CD4-positive, CD25-positive, alpha-beta regulatory T cell (primary cell): ENCODE measurements around the gene CD46. TPM values are rescaled to one million over a fixed set of nuclear protein-coding genes. Genes with fewer than 3 reads are reported as not detected.
A peak's percentile ranks its signal among the peaks of the same experiment; 100 is the strongest.

Experiments used
- ATAC-seq, 2 donors: fragments of 150-1000 bp; cut with Tn5 transposase; one replicate each; pipeline ENCODE4 v1.10.0; 2021; ENCODE audit warnings: low read depth in 2 of 2, moderate number of reproducible peaks in 2 of 2, moderate library complexity in 1 of 2
- DNase-seq, 3 donors: peaks; one replicate each; pipeline versions ENCODE4 v3.0.0 to v3.0.0-alpha.2; 2012 to 2022; ENCODE audit warnings: mixed read lengths in 1 of 3
- H3K27ac ChIP-seq: one replicate; pipeline ENCODE4 v1.7.0; 2013; ENCODE audit warnings: mild to moderate bottlenecking, low read length; ENCODE audit not compliant: insufficient read depth, poor library complexity, severe bottlenecking
- H3K27me3 ChIP-seq: one replicate; pipeline ENCODE4 v1.7.0; 2013; ENCODE audit warnings: low read length; ENCODE audit not compliant: control insufficient read depth, insufficient read depth
- H3K36me3 ChIP-seq: one replicate; pipeline ENCODE4 v1.7.0; 2013; ENCODE audit warnings: mild to moderate bottlenecking, low read length, moderate library complexity; ENCODE audit not compliant: control insufficient read depth, insufficient read depth
- H3K4me1 ChIP-seq: 2 replicates; pipeline ENCODE4 v1.7.0; 2013; ENCODE audit warnings: mild to moderate bottlenecking, low read length; ENCODE audit not compliant: insufficient read depth, control insufficient read depth, poor library complexity, severe bottlenecking
- H3K4me3 ChIP-seq: one replicate; pipeline ENCODE4 v1.7.0; 2013; ENCODE audit warnings: low read depth, mild to moderate bottlenecking, low read length, moderate library complexity
- H3K9me3 ChIP-seq, 2 experiments: 1 replicate in 1 of 2; 2 replicates in 1 of 2; pipeline ENCODE4 v1.7.0; 2013; ENCODE audit warnings: low read length in 2 of 2, mild to moderate bottlenecking in 1 of 2, moderate library complexity in 1 of 2; ENCODE audit not compliant: control insufficient read depth in 2 of 2
- H3K27ac Mint-ChIP-seq, 3 donors: one replicate each; pipeline ENCODE4 v1.8.0; 2020 to 2022; ENCODE audit warnings: mild to moderate bottlenecking in 3 of 3, mixed read lengths in 3 of 3, moderate library complexity in 2 of 3
- H3K27me3 Mint-ChIP-seq: one replicate; pipeline ENCODE4 v1.8.0; 2022; ENCODE audit warnings: mild to moderate bottlenecking, mixed read lengths
- H3K36me3 Mint-ChIP-seq: one replicate; pipeline ENCODE4 v1.8.0; 2020; ENCODE audit warnings: mixed read lengths
- H3K4me1 Mint-ChIP-seq, 4 donors: one replicate each; pipeline ENCODE4 v1.8.0; 2020 to 2022; ENCODE audit warnings: mixed read lengths in 4 of 4, mild to moderate bottlenecking in 1 of 4
- H3K4me3 Mint-ChIP-seq, 4 donors: one replicate each; pipeline ENCODE4 v1.8.0; 2020 to 2022; ENCODE audit warnings: mild to moderate bottlenecking in 4 of 4, mixed read lengths in 4 of 4, moderate library complexity in 3 of 4
- H3K9me3 Mint-ChIP-seq, 7 donors: one replicate each; pipeline ENCODE4 v1.8.0; 2020 to 2022; ENCODE audit warnings: mixed read lengths in 7 of 7, mild to moderate bottlenecking in 3 of 7, moderate library complexity in 2 of 7
- polyA plus RNA-seq, 4 donors: library from polyadenylated mRNA; unstranded; fragments of 300-500 nt; fragmentation: Illumina TruSeq; gene quantifications; one replicate each; pipeline ENCODE4 v1.2.3, GENCODE V29; 2021
- total RNA-seq: library from RNA; stranded (reverse); gene quantifications from one replicate; pipeline ENCODE4 v1.2.3, GENCODE V29; 2022

The CD46 gene
- total and polyA plus RNA-seq, 5 donors from 2014 or later: 117 to 159 (median 141) TPM

DNA sequence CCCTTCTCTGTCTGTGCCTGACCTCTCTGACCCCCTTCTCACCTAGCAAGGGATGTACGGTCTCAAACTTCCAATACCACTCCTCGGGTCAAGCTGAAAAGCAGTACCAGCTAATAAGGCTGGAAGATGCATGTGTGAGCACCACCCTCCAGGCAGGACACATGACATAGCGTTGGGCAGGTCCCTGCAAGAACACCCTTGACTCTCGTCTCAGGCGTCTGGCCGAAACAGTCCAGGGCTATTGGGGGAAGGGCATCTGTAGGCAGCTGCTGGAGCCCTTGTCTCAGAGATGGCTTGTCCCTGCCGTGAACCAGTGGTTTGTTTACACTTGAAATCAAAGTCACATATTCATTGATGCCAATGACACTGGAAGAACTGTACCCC is 56.5 kb downstream of the CD46 start:
- peaks cover 11% of the 10 kb centered on the region for H3K4me1 ChIP-seq
- no peak overlapping the region for H3K27ac ChIP-seq
- H3K27me3 ChIP-seq: no peaks in the 10 kb centered on the region
- DNase-seq (no peak), ATAC-seq (no peak)
- H3K9me3 Mint-ChIP-seq: peaks cover 0 to 2% (median 0%) of the 10 kb centered on the region in 7 donors
- no peak overlapping the region for H3K4me3 ChIP-seq
- H3K4me1 Mint-ChIP-seq: peaks cover 4 to 57% (median 30%) of the 10 kb centered on the region in 4 donors
- H3K27me3 Mint-ChIP-seq: no peaks in the 10 kb centered on the region
- peaks cover 96% of the 10 kb centered on the region for H3K36me3 ChIP-seq
- H3K9me3 ChIP-seq: no peaks in the 10 kb centered on the region
- H3K4me3 Mint-ChIP-seq: peak overlapping the region in 1 of 4 donors; percentile 63
- peaks cover 17% of the 10 kb centered on the region for H3K36me3 Mint-ChIP-seq
- H3K27ac Mint-ChIP-seq: peak overlapping the region; percentile 62 to 84 (median 70)

GRCh38 chr1:207808911-207809555 is 57.2 kb downstream of the CD46 start:
- no peaks in the 10 kb centered on the region for H3K9me3 ChIP-seq
- Mint-ChIP-seq H3K4me3 (peak overlapping the region in 2 of 4 donors; percentile 27 to 63), H3K9me3 (peaks cover 0 to 2% (median 0%) of the 10 kb centered on the region in 7 donors), H3K36me3 (peaks cover 22% of the 10 kb centered on the region), H3K4me1 (peaks cover 4 to 63% (median 30%) of the 10 kb centered on the region in 4 donors), H3K27me3 (no peaks in the 10 kb centered on the region), H3K27ac (peak overlapping the region in 2 of 3 donors; percentile 70 to 84)
- no peaks in the 10 kb centered on the region for H3K27me3 ChIP-seq
- DNase-seq (no peak), ATAC-seq (no peak)
- no peak overlapping the region for H3K4me3 ChIP-seq
- H3K27ac ChIP-seq: no peak overlapping the region
- peaks cover 96% of the 10 kb centered on the region for H3K36me3 ChIP-seq
- peaks cover 11% of the 10 kb centered on the region for H3K4me1 ChIP-seq

DNA sequence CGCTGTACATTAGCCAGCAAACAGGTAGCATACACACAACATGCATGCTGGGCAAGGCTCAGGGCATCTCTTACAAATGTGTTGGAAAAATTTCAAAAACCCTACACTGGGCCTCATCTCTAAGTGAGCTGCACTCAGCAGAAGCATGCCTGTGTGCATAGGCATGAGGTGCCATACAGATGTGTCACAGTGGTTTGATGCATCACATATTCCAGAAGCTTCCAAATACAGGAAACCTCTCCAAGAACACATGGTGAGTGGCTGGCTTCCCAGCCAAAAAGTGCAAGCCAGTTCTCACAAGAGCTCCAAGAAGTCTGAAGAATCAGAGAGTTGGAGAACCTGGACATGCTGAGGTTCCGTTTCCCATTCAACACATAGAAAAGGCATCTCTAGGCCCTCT is 58.3 kb downstream of the CD46 start:
- Histone ChIP-seq H3K4me3 (no peak overlapping the region), H3K36me3 (peaks cover 96% of the 10 kb centered on the region), H3K27me3 (no peaks in the 10 kb centered on the region), H3K9me3 (no peaks in the 10 kb centered on the region), H3K4me1 (peaks cover 11% of the 10 kb centered on the region), H3K27ac (no peak overlapping the region)
- Mint-ChIP-seq H3K9me3 (peaks cover 0 to 2% (median 0%) of the 10 kb centered on the region in 7 donors), H3K27me3 (no peaks in the 10 kb centered on the region), H3K4me3 (no peak overlapping the region), H3K4me1 (peaks cover 11 to 74% (median 37%) of the 10 kb centered on the region in 4 donors), H3K27ac (peak overlapping the region in 2 of 3 donors; percentile 43 to 84), H3K36me3 (peaks cover 32% of the 10 kb centered on the region)
- ATAC-seq (no peak), DNase-seq (no peak)

GRCh38 chr1:207810606-207811295 is 58.9 kb downstream of the CD46 start:
- no peak overlapping the region for H3K27ac ChIP-seq
- Mint-ChIP-seq H3K4me3 (no peak overlapping the region), H3K27ac (peak overlapping the region in 2 of 3 donors; percentile 20 to 52), H3K9me3 (peaks cover 0 to 2% (median 0%) of the 10 kb centered on the region in 7 donors), H3K4me1 (peaks cover 14 to 80% (median 42%) of the 10 kb centered on the region in 4 donors), H3K36me3 (peaks cover 37% of the 10 kb centered on the region), H3K27me3 (no peaks in the 10 kb centered on the region)
- peaks cover 96% of the 10 kb centered on the region for H3K36me3 ChIP-seq
- peaks cover 11% of the 10 kb centered on the region for H3K4me1 ChIP-seq
- DNase-seq (no peak), ATAC-seq (no peak)
- no peak overlapping the region for H3K4me3 ChIP-seq
- no peaks in the 10 kb centered on the region for H3K27me3 ChIP-seq
- no peaks in the 10 kb centered on the region for H3K9me3 ChIP-seq

GRCh38 chr1:207811319-207811718 is 59.5 kb downstream of the CD46 start:
- H3K4me1 ChIP-seq: peaks cover 11% of the 10 kb centered on the region
- no peak overlapping the region for H3K4me3 ChIP-seq
- H3K27ac Mint-ChIP-seq: peak overlapping the region in 2 of 3 donors; percentile 65 to 79
- H3K9me3 Mint-ChIP-seq: peaks cover 0 to under 1% (median 0%) of the 10 kb centered on the region in 7 donors
- peaks cover 14 to 85% (median 48%) of the 10 kb centered on the region in 4 donors for H3K4me1 Mint-ChIP-seq
- peaks cover 41% of the 10 kb centered on the region for H3K36me3 Mint-ChIP-seq
- H3K4me3 Mint-ChIP-seq: no peak overlapping the region
- no peaks in the 10 kb centered on the region for H3K9me3 ChIP-seq
- no peak overlapping the region for H3K27ac ChIP-seq
- DNase-seq (no peak), ATAC-seq (no peak)
- H3K36me3 ChIP-seq: peaks cover 96% of the 10 kb centered on the region
- no peaks in the 10 kb centered on the region for H3K27me3 ChIP-seq
- H3K27me3 Mint-ChIP-seq: no peaks in the 10 kb centered on the region

DNA sequence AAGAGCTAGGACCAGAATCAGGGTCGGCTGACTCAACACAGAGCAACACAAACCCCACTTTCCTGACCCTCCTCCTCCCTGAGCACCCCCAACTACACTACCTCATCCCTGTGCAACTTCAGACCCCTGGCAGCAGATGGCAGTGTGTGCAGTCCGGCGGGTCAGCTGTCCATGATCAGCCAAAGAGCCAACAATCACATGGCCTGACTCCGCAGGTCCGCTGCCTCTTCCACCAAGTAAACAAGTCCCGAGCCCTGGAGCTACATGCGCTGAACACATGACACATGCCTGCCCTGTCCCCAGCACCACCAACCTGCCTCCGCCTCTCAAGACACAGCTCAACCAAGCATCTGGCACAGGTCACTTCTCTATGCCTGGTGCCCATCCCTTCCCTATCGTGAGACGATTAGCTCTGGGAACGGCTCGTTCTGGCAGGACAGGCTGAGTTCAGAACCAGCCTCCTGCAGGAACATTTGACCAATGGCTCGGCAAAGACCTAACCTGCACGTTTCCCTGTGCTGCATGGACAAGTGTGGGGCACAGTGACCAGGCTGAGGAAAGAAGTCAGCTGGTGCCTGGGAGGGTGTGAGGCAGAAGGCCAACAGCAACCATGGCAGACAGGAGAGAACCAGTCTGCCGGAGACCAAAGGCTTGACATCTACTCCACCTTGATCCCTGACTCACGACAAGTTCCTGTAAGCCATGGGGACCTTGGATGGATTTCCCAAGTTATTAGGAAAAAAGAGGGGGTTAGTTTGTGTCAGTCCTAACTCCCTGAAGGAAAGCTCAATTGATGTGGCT is 60.3 kb downstream of the CD46 start:
- peaks cover 0 to 2% (median 0%) of the 10 kb centered on the region in 7 donors for H3K9me3 Mint-ChIP-seq
- no peak overlapping the region for H3K27ac ChIP-seq
- no peaks in the 10 kb centered on the region for H3K27me3 Mint-ChIP-seq

GRCh38 chr1:207812778-207813511 is 61.1 kb downstream of the CD46 start:
- peaks cover 97% of the 10 kb centered on the region for H3K36me3 ChIP-seq
- H3K27me3 ChIP-seq: no peaks in the 10 kb centered on the region
- Mint-ChIP-seq H3K27me3 (no peaks in the 10 kb centered on the region), H3K4me3 (peak overlapping the region in 1 of 4 donors; percentile 47), H3K9me3 (peaks cover 0 to 2% (median 0%) of the 10 kb centered on the region in 7 donors), H3K36me3 (peaks cover 47% of the 10 kb centered on the region), H3K4me1 (peaks cover 14 to 85% (median 51%) of the 10 kb centered on the region in 4 donors), H3K27ac (peak overlapping the region in 1 of 3 donors; percentile 73)
- no peaks in the 10 kb centered on the region for H3K9me3 ChIP-seq
- H3K4me3 ChIP-seq: no peak overlapping the region
- H3K27ac ChIP-seq: no peak overlapping the region
- peaks cover 2% of the 10 kb centered on the region for H3K4me1 ChIP-seq
- ATAC-seq: no peak
- no peak for DNase-seq

More for the DNA sequence above, 60.3 kb downstream of the CD46 start:
- Histone ChIP-seq H3K9me3 (no peaks in the 10 kb centered on the region), H3K4me1 (peaks cover 11% of the 10 kb centered on the region), H3K36me3 (peaks cover 97% of the 10 kb centered on the region), H3K27me3 (no peaks in the 10 kb centered on the region), H3K4me3 (no peak overlapping the region)
- Mint-ChIP-seq H3K4me1 (peaks cover 14 to 85% (median 50%) of the 10 kb centered on the region in 4 donors), H3K36me3 (peaks cover 40% of the 10 kb centered on the region), H3K27ac (peak overlapping the region; percentile 39 to 79 (median 76)), H3K4me3 (no peak overlapping the region)
- no peak for ATAC-seq
- no peak for DNase-seq
